Right atrium auricular region (tissue), 2 donors: ENCODE data around the gene RHBDD2. TPM values are rescaled to one million over a fixed set of nuclear protein-coding genes. Genes with fewer than 3 reads are reported as not detected.
"Not testable (repeated sequence)": the region's sequence is repeated elsewhere in the genome, so short reads cannot be mapped to it uniquely, and the experiment has no call there.

Experiments
- DNase-seq: peaks from one replicate; pipeline ENCODE4 v3.0.0-alpha.2; 2019; ENCODE audit warnings: low spot score
- H3K27ac ChIP-seq, 2 donors: fragments of 200-600 bp; sonication (generic); 1 replicate in 1 of 2; 2 replicates in 1 of 2; pipeline ENCODE4 v1.5.1; 2016 to 2019
- H3K27me3 ChIP-seq, 2 donors: fragments of 200-600 bp; sonication (generic); one replicate each; pipeline versions ENCODE4 v1.5.1 to v1.6.0; 2017 to 2019
- H3K36me3 ChIP-seq: fragments of 200-600 bp; sonication (generic); one replicate; pipeline ENCODE4 v1.5.1; 2016
- H3K4me1 ChIP-seq, 2 donors: fragments of 200-600 bp; sonication (generic); one replicate each; pipeline versions ENCODE4 v1.5.1 to v1.6.0; 2017 to 2019
- H3K4me3 ChIP-seq, 2 donors: fragments of 200-600 bp; sonication (generic); 1 replicate in 1 of 2; 2 replicates in 1 of 2; pipeline ENCODE4 v1.5.1; 2017 to 2019; ENCODE audit warnings: mild to moderate bottlenecking in 1 of 2, moderate library complexity in 1 of 2
- H3K9me3 ChIP-seq, 2 donors: fragments of 200-600 bp; sonication (generic); one replicate each; pipeline ENCODE4 v1.5.1; 2019
- total RNA-seq, 2 donors: library from RNA; depleted of rRNA; stranded (reverse); fragments of >200 nt; gene quantifications; one replicate each; pipeline ENCODE4 v1.1.0, GENCODE V29; 2016
- TF ChIP-seq, protein P1 (sequence below), 2 donors: fragments of 200-600 bp; sonication (generic); IDR thresholded peaks; one replicate each; pipeline ENCODE4 v1.5.1; 2019; ENCODE audit warnings: antibody characterized with exemption in 2 of 2

RHBDD2 gene
- total RNA-seq, 2 donors from 2014 or later: 43.5 to 60.0 TPM

DNA sequence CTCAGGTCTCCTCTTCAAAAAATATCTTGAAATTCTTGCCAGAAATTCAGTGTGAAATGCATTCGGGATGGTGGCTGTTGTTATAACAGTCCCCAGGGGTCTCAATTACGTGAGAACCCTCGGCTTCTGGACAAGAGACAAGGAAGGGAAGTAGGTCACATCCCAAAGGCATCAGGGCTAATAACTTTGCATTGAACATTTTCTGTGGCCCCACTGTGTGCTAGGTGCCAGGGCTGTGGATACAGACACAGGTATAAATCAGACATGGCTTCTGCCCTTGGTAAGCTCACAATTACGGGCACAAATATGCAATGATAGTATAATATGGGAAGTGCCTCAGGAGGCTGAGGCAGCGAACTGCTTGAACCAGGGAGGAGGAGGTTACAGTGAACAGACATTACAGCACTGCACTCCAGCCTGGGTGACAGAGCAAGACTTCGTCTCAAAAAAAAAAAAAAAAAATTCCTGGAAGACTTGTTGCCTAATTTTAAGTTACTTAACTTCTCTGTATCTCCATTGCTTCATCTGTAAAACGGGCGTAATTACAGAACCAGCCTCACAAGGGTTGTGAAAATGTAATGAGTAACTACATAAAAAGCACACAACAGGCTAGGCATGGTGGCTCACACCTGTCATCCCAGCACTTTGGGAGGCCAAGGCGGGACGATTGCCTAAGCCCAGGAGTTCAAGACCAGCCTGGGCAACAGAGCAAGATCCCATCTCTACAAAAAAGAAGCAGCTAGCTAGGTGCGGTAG, 2.5 kb upstream of the RHBDD2 start:
- Histone ChIP-seq H3K4me3 (no peak overlapping the region), H3K9me3 (no peaks in the 10 kb centered on the region), H3K27me3 (no peaks in the 10 kb centered on the region), H3K36me3 (peaks cover 4% of the 10 kb centered on the region), H3K4me1 (peaks cover 0 to 30% of the 10 kb centered on the region in 2 donors), H3K27ac (no peak overlapping the region)
- no peak for DNase-seq
- TF ChIP-seq, protein P1, sequence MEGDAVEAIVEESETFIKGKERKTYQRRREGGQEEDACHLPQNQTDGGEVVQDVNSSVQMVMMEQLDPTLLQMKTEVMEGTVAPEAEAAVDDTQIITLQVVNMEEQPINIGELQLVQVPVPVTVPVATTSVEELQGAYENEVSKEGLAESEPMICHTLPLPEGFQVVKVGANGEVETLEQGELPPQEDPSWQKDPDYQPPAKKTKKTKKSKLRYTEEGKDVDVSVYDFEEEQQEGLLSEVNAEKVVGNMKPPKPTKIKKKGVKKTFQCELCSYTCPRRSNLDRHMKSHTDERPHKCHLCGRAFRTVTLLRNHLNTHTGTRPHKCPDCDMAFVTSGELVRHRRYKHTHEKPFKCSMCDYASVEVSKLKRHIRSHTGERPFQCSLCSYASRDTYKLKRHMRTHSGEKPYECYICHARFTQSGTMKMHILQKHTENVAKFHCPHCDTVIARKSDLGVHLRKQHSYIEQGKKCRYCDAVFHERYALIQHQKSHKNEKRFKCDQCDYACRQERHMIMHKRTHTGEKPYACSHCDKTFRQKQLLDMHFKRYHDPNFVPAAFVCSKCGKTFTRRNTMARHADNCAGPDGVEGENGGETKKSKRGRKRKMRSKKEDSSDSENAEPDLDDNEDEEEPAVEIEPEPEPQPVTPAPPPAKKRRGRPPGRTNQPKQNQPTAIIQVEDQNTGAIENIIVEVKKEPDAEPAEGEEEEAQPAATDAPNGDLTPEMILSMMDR (IDR thresholded peaks at IDR 0.05): no peak

DNA sequence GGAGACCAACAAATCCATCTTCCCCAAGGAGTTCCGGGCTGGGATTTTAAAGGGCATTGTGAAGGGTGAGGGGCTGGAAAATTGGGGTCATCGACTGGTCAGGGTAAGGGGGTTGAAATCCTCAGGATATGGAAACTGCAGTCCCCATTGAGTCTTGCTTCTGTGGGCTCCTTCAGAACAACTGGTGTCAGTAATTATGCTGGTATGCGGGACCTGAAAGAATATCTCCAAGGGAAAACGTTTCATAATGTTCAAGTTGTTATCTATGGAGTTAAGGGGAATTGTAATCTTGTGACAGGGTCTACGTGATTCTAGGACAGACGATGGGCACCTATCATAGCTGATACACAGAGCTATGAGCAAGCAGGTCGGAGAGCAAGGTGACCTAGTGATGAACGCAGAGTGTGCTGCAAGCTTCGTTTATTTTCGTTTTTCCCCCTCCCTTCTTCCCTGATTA, 494 bp upstream of the RHBDD2 start:
- peaks cover 25% of the 10 kb centered on the region for H3K36me3 ChIP-seq
- no peaks in the 10 kb centered on the region for H3K27me3 ChIP-seq
- peak overlapping the region; percentile 86 to 92 for H3K27ac ChIP-seq
- DNase-seq: no peak
- peak overlapping the region; percentile 85 to 98 for H3K4me3 ChIP-seq
- H3K4me1 ChIP-seq: peaks cover 0 to 23% of the 10 kb centered on the region in 2 donors
- TF ChIP-seq, protein P1 (IDR thresholded peaks at IDR 0.05): no peak
- H3K9me3 ChIP-seq: no peaks in the 10 kb centered on the region

DNA sequence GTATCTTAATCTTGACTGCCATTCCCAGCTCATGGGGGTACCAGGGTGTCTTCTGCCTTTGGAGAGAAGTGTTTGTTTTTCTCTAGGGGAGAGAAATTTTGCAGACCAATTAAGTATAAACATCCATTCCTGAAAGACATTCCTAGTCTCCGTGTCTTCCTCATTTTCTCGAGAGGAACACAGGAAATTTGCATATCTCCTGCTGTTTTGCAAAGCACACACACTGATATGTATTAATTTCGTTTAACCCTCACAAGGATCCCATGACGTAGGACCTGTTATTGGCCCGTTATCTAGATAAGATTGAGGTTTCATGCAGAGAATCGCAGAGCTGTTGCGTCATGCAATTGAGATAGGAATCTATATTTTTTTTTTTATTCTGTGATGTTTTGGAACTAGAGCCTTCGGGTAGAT, 944 bp downstream of the RHBDD2 start:
- H3K9me3 ChIP-seq: no peaks in the 10 kb centered on the region
- H3K4me1 ChIP-seq: peaks cover 0 to 23% of the 10 kb centered on the region in 2 donors
- H3K27me3 ChIP-seq: no peaks in the 10 kb centered on the region
- H3K4me3 ChIP-seq: peak overlapping the region; percentile 85 to 98
- peaks cover 38% of the 10 kb centered on the region for H3K36me3 ChIP-seq
- DNase-seq: no peak
- peak overlapping the region in 1 of 2 donors; percentile 86 for H3K27ac ChIP-seq
- TF ChIP-seq, protein P1 (IDR thresholded peaks at IDR 0.05): no peak

DNA sequence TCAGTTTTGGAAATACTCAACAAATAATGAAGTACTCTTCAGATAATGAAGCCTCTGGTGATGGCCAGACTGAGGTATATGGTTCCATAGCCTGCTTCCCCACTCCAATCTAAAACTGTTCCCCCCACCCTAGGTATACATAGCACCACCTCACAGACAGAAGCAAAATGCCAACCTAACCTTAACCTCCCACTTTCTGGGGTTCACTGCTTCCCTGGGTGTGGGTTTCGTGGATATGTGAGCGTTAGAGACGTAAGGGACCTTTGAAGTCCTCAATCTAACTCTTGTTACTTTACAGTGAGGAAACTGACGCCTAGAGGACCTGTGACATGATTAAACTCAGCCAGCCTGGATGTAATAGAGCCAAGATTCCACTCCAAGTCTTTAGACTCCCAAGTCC, 1.4 kb downstream of the RHBDD2 start:
- DNase-seq: no peak
- H3K27ac ChIP-seq: no peak overlapping the region
- H3K4me1 ChIP-seq: peaks cover 0 to 23% of the 10 kb centered on the region in 2 donors
- TF ChIP-seq, protein P1 (IDR thresholded peaks at IDR 0.05): no peak
- H3K27me3 ChIP-seq: no peaks in the 10 kb centered on the region
- H3K4me3 ChIP-seq: peak overlapping the region in 1 of 2 donors; percentile 98
- peaks cover 43% of the 10 kb centered on the region for H3K36me3 ChIP-seq
- H3K9me3 ChIP-seq: no peaks in the 10 kb centered on the region

DNA sequence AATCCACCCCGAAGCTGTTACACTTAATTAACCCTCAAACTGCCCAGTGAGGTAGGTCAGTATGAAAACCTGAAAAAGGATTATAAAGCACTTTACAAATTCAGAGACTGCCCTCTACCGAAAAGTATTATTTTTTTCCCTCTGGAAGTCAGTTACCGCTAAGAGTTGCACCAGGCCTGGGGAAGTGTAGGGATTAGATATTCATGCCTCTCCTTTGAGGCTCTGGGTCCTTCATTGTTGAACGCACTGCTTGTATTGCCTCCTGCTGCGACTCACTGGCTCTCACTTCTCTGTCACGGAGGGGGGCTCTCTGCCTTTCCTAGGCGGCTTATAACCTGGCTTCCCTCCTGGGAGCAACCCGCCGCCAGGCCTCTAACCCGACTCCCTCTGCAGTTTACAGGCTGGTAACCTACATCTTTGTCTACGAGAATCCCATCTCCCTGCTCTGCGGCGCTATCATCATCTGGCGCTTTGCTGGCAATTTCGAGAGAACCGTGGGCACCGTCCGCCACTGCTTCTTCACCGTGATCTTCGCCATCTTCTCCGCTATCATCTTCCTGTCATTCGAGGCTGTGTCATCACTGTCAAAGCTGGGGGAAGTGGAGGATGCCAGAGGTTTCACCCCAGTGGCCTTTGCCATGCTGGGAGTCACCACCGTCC, 2.7 kb downstream of the RHBDD2 start:
- no peak for DNase-seq
- Histone ChIP-seq H3K27ac (no peak overlapping the region), H3K36me3 (peaks cover 53% of the 10 kb centered on the region), H3K27me3 (no peaks in the 10 kb centered on the region), H3K9me3 (no peaks in the 10 kb centered on the region), H3K4me3 (no peak overlapping the region), H3K4me1 (peaks cover 0 to 23% of the 10 kb centered on the region in 2 donors)
- TF ChIP-seq, protein P1 (IDR thresholded peaks at IDR 0.05): no peak

DNA sequence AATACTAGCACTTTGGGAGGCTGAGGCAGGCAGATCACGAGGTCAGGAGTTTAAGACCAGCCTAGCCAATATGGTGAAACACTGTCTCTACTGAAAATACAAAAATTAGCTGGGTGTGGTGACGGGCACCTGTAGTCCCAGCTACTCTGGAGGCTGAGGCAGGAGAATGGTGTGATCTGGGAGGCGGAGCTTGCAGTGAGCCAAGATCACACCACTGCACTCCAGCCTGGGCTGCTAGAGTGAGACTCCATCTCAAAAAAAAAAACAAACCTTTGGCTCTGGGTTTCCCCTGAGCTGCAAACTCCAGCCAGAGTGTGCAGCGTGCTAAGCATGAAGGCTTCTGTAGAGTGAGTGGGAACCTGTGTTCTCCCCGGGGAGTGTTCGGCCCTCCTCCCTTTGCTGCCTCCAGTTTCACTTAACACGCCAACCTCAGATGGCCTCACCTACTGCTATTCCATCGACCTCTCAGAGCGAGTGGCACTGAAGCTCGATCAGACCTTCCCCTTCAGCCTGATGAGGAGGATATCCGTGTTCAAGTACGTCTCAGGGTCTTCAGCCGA, 4.5 kb downstream of the RHBDD2 start:
- H3K4me3 ChIP-seq, H3K27me3 ChIP-seq, H3K9me3 ChIP-seq, DNase-seq, H3K27ac ChIP-seq: not testable (repeated sequence)
- Histone ChIP-seq H3K4me1 (peaks cover 0 to 19% of the 10 kb centered on the region in 2 donors), H3K36me3 (peaks cover 66% of the 10 kb centered on the region)
